ENCODE data around the gene SLC6A18.

GRCh38 chr5:1216211-1216917, 8.8 kb upstream of the SLC6A18 start:
- TF ChIP-seq CTCF (IDR thresholded peaks at IDR 0.05) (no peak), POLR2A (IDR thresholded peaks at IDR 0.05) (no peak)

Measured in esophagus squamous epithelium (tissue), 4 donors.